Thyroid gland (tissue), 4 donors: ENCODE results near the gene OR8K1. TPM values are rescaled to one million over a fixed set of nuclear protein-coding genes. Genes with fewer than 3 reads are reported as not detected.

ENCODE experiments used
- DNase-seq, 2 donors: peaks; one replicate each; pipeline ENCODE4 v3.0.0-alpha.2; 2019
- H3K27ac ChIP-seq, 3 donors: fragments of 200-600 bp; sonication (generic); 1 replicate in 2 of 3; 2 replicates in 1 of 3; pipeline ENCODE4 v1.5.1; 2016 to 2019; ENCODE audit warnings: mild to moderate bottlenecking in 1 of 3, moderate library complexity in 1 of 3
- H3K27me3 ChIP-seq: fragments of 200-600 bp; sonication (generic); one replicate; pipeline ENCODE4 v1.5.1; 2019
- H3K36me3 ChIP-seq, 2 donors: fragments of 200-600 bp; sonication (generic); one replicate each; pipeline ENCODE4 v1.5.1; 2016 to 2019
- H3K4me1 ChIP-seq, 2 donors: fragments of 200-600 bp; sonication (generic); one replicate each; pipeline ENCODE4 v1.5.1; 2017 to 2019
- H3K4me3 ChIP-seq, 3 donors: fragments of 200-600 bp; sonication (generic); replicated peaks in 1 of 3; 1 replicate in 2 of 3; 2 replicates in 1 of 3; pipeline ENCODE4 v1.5.1; 2016; ENCODE audit warnings: mild to moderate bottlenecking in 1 of 3
- H3K9me3 ChIP-seq: fragments of 200-600 bp; sonication (generic); one replicate; pipeline ENCODE4 v1.5.1; 2017
- CTCF ChIP-seq, 6 experiments: fragments of 200-600 bp in 3 of 6; fragments of 450-650 bp in 3 of 6; sonication (generic) in 3 of 6; IDR thresholded peaks; one replicate each; pipeline ENCODE4 v1.5.1; 2016 to 2019; ENCODE audit warnings: antibody characterized with exemption in 6 of 6, mild to moderate bottlenecking in 2 of 6, inconsistent platforms in 1 of 6, moderate library complexity in 1 of 6
- POLR2A ChIP-seq, 2 donors: fragments of 450-650 bp; IDR thresholded peaks; one replicate each; pipeline ENCODE4 v1.6.1; 2017; ENCODE audit warnings: antibody characterized with exemption in 2 of 2, mild to moderate bottlenecking in 2 of 2, moderate library complexity in 1 of 2
- WGBS, 2 donors: methylation state at CpG; one replicate each; pipeline ENCODE4 v1.1.5; 2017; 5-methylcytosine and 5-hydroxymethylcytosine counted together
- intact Hi-C: fragments of 100-400 bp; cut with DNase I; formaldehyde crosslinking; loops from one replicate; pipeline ENCODE4 v1.15.1; 2023
- total RNA-seq, 4 donors: library from RNA; depleted of rRNA; stranded (reverse); fragments of >200 nt; gene quantifications; one replicate each; pipeline ENCODE4 v1.2.3, GENCODE V29; 2016

Gene OR8K1
- total RNA-seq, 4 donors from 2014 or later: not detected

- TF ChIP-seq CTCF (IDR thresholded peaks at IDR 0.05): no peak
- TF ChIP-seq POLR2A (IDR thresholded peaks at IDR 0.05): no peak
- no peak overlapping the region for H3K4me3 ChIP-seq
- no peaks in the 10 kb centered on the region for H3K36me3 ChIP-seq
- H3K27ac ChIP-seq: no peak overlapping the region
- no peaks in the 10 kb centered on the region for H3K27me3 ChIP-seq
- intact Hi-C loops: no loop called here
- no peaks in the 10 kb centered on the region for H3K4me1 ChIP-seq
- WGBS, 2 donors: 43 to 60% methylated on average over 3 of the region's 3 CpGs
- H3K9me3 ChIP-seq: no peaks in the 10 kb centered on the region
- no peak for DNase-seq
These were observed 12.7 kb upstream of the OR8K1 start for GRCh38 chr11:56333156-56333555.

GRCh38 chr11:56340289-56340688 is 5.5 kb upstream of the OR8K1 start:
- no peaks in the 10 kb centered on the region for H3K27me3 ChIP-seq
- intact Hi-C loops: no loop called here
- H3K9me3 ChIP-seq: no peaks in the 10 kb centered on the region
- H3K27ac ChIP-seq: no peak overlapping the region
- H3K4me3 ChIP-seq: no peak overlapping the region
- DNase-seq: no peak
- TF ChIP-seq POLR2A (IDR thresholded peaks at IDR 0.05) (no peak), CTCF (IDR thresholded peaks at IDR 0.05) (no peak)
- no peaks in the 10 kb centered on the region for H3K4me1 ChIP-seq
- H3K36me3 ChIP-seq: no peaks in the 10 kb centered on the region

DNA sequence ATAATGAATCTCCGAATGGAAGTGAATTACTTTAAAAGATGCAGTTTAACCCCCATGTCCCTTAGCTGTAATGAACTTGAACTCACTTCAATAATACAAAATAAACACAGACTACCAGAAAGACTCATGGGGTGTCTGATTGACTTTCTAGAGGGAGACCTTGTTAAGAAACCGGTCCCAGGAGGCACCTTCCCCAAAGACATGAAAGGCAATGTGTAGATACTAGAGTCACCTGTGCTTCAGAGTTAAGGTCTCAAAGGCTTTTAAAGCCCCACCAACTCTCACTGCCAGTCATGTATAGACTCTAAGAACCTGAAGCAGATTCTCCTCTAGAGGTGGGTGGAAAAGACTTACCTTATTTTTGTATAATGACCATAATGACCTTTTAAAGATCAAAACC is 8.2 kb downstream of the OR8K1 start, which contains the start of gene OR8J1:
TSS of gene OR8J1 (plus strand) at position 301 of the 400 bp plus-strand sequence. CDS start 5,956 bp downstream, outside the sequence.
- no peak for DNase-seq
- H3K4me3 ChIP-seq: no peak within 1 kb of the TSS
- 87 to 92% methylated on average over 2 of the region's 2 CpGs for WGBS, 2 donors
- H3K4me1 ChIP-seq: no peaks in the 10 kb centered on the region
- no peaks in the 10 kb centered on the region for H3K9me3 ChIP-seq
- no peaks in the 10 kb centered on the region for H3K36me3 ChIP-seq
- H3K27ac ChIP-seq: no peak within 1 kb of the TSS
- TF ChIP-seq CTCF (IDR thresholded peaks at IDR 0.05): no peak
- no peak for TF ChIP-seq POLR2A (IDR thresholded peaks at IDR 0.05)
- intact Hi-C loops: no loop called here
- H3K27me3 ChIP-seq: no peaks in the 10 kb centered on the region

DNA sequence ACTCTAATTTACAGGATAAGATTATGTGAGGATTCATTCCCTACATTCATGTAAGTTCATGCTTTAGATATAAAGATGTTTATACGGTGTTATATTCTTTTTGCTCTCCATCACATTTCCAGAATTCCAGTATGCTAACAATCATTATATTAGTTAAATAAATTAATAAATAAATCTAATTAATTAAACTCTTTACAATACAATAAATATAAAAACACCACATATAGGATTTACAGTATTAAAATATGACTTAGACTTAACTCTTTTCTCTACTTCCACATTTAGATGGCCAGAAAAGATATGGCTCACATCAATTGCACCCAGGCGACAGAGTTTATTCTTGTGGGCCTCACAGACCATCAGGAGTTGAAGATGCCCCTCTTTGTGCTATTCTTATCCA is 29.5 kb downstream of the OR8K1 start, which contains the start of gene OR8U1:
TSS of gene OR8U1 (plus strand) at position 301 of the 400 bp plus-strand sequence. CDS start at position 301, 0 bp downstream.
- H3K27me3 ChIP-seq: no peaks in the 10 kb centered on the region
- no peak for DNase-seq
- H3K9me3 ChIP-seq: peaks cover 3% of the 10 kb centered on the region
- H3K4me1 ChIP-seq: no peaks in the 10 kb centered on the region
- H3K36me3 ChIP-seq: no peaks in the 10 kb centered on the region
- H3K27ac ChIP-seq: no peak within 1 kb of the TSS
- 70 to 74% methylated on average over 2 of the region's 2 CpGs for WGBS, 2 donors
- no peak for TF ChIP-seq POLR2A (IDR thresholded peaks at IDR 0.05)
- TF ChIP-seq CTCF (IDR thresholded peaks at IDR 0.05): no peak
- no peak within 1 kb of the TSS for H3K4me3 ChIP-seq
- intact Hi-C loops: no loop called here

GRCh38 chr11:56380120-56380519 is 34.3 kb downstream of the OR8K1 start:
- Histone ChIP-seq H3K9me3 (no peaks in the 10 kb centered on the region), H3K4me3 (no peak overlapping the region), H3K4me1 (no peaks in the 10 kb centered on the region), H3K27me3 (no peaks in the 10 kb centered on the region), H3K36me3 (no peaks in the 10 kb centered on the region), H3K27ac (no peak overlapping the region)
- DNase-seq: no peak
- intact Hi-C loops: no loop called here
- WGBS, 2 donors: 80 to 87% methylated on average over 2 of the region's 2 CpGs
- TF ChIP-seq CTCF (IDR thresholded peaks at IDR 0.05) (no peak), POLR2A (IDR thresholded peaks at IDR 0.05) (no peak)
